ENCODE results near the gene SERPINA10. TPM values are rescaled to one million over a fixed set of nuclear protein-coding genes. Genes with fewer than 3 reads are reported as not detected.
"Not testable (repeated sequence)": the region's sequence is repeated elsewhere in the genome, so short reads cannot be mapped to it uniquely, and the experiment has no call there.

Gene SERPINA10
- total and polyA plus RNA-seq, 2 of the 13 experiments (the other 11 are each of a cell fraction or from before 2014, with no cell fraction given), result 20.1 to 20.2 TPM

- WGBS (ENCODE audit: low lambda C conversion rate), result 100% methylated on average over 1 of the region's 1 CpG
- Histone ChIP-seq H4K20me1 (ENCODE audit: insufficient read depth, low read length) (no peaks in the 10 kb centered on the region), H3K4me2 (ENCODE audit: low read depth, low read length) (no peak overlapping the region), H3K9ac (ENCODE audit: insufficient read depth, low read depth, low read length) (no peak overlapping the region), H3K9me3 (ENCODE audit: low read length) (peaks cover 6% of the 10 kb centered on the region; the same call in 1 of the 2 replicates), H3K27ac (ENCODE audit: extremely low read length, insufficient read depth, low read length) (no peak overlapping the region), H2AFZ (ENCODE audit: low read length) (no peak overlapping the region), H3K27me3 (ENCODE audit: control insufficient read depth in 1 of 2, insufficient read depth in 2 of 2, low read length in 2 of 2) (no peaks in the 10 kb centered on the region), H3K4me1 (ENCODE audit: insufficient read depth, low read length) (peaks cover 9% of the 10 kb centered on the region; the same call in 1 of the 2 replicates), H3K36me3 (replicated peaks in 1 of 2; ENCODE audit: control insufficient read depth in 1 of 2, insufficient read depth in 2 of 2, low read length in 2 of 2) (0 out of 5 replicates have a peak, but pooled peaks cover 0 to 4% of the 10 kb centered on the region in 2 experiments), H3K79me2 (ENCODE audit: insufficient read depth, low read length) (no peaks in the 10 kb centered on the region), H3K4me3 (replicated peaks in 1 of 3; ENCODE audit: insufficient read depth in 1 of 3, low read depth in 2 of 3, low read length in 3 of 3) (no peak overlapping the region)
- FAIRE-seq, result no peak
- no peak for DNase-seq (ENCODE audit: low spot score)
- intact Hi-C loops (cut with micrococcal nuclease; ENCODE audit: unreplicated experiment), result no loop called here
- in situ Hi-C loops (cut with HindIII; ENCODE audit: extremely low pct_ligation_motif_present, low pct_unique_long_range_greater_than_20kb), result no loop called here
- no TSS peak for BruUV-seq (replicated peaks)
- ChIA-PET POLR2A (no interaction called here), CTCF (ENCODE audit: low intra/inter-chr PET ratio, low total read pairs) (no interaction called here)
- ATAC-seq, result no peak
- TF ChIP-seq ZBTB40 (IDR thresholded peaks at IDR 0.05) (0 out of 2 replicates have a peak, but pooled peaks have one; percentile 3), ZBTB40 (CRISPR knock-in tag; IDR thresholded peaks at IDR 0.05) (peak; percentile 80; the same call in 1 of the 2 replicates), ZBTB34 (CRISPR knock-in tag; IDR thresholded peaks at IDR 0.05) (no peak)
Measured at GRCh38 chr14:94267352-94267751, 25.7 kb downstream of the SERPINA10 start.

GRCh38 chr14:94264195-94264594 is 28.9 kb downstream of the SERPINA10 start:
- FAIRE-seq; BruUV-seq (replicated peaks); CTCF ChIA-PET (ENCODE audit: low intra/inter-chr PET ratio, low total read pairs): not testable (repeated sequence)

More at GRCh38 chr14:94264195-94264594, 28.9 kb downstream of the SERPINA10 start:
- ATAC-seq; POLR2A ChIA-PET; H4K20me1 ChIP-seq (ENCODE audit: insufficient read depth, low read length); in situ Hi-C loops (cut with HindIII; ENCODE audit: extremely low pct_ligation_motif_present, low pct_unique_long_range_greater_than_20kb); H3K36me3 ChIP-seq (replicated peaks in 1 of 2; ENCODE audit: control insufficient read depth in 1 of 2, insufficient read depth in 2 of 2, low read length in 2 of 2); H3K4me1 ChIP-seq (ENCODE audit: insufficient read depth, low read length); intact Hi-C loops (cut with micrococcal nuclease; ENCODE audit: unreplicated experiment); H2AFZ ChIP-seq (ENCODE audit: low read length); H3K4me2 ChIP-seq (ENCODE audit: low read depth, low read length); H3K9me3 ChIP-seq (ENCODE audit: low read length); H3K79me2 ChIP-seq (ENCODE audit: insufficient read depth, low read length); H3K27ac ChIP-seq (ENCODE audit: extremely low read length, insufficient read depth, low read length); H3K4me3 ChIP-seq (replicated peaks in 1 of 3; ENCODE audit: insufficient read depth in 1 of 3, low read depth in 2 of 3, low read length in 3 of 3); H3K9ac ChIP-seq (ENCODE audit: insufficient read depth, low read depth, low read length); H3K27me3 ChIP-seq (ENCODE audit: control insufficient read depth in 1 of 2, insufficient read depth in 2 of 2, low read length in 2 of 2); DNase-seq (ENCODE audit: low spot score): not testable (repeated sequence)
- WGBS (ENCODE audit: low lambda C conversion rate), result 58% methylated on average over 3 of the region's 3 CpGs

All from HepG2 (cell line).